Central memory CD4-positive, alpha-beta T cell (primary cell): ENCODE measurements around the gene AKR1D1.
"Not testable (repeated sequence)": the region's sequence is repeated elsewhere in the genome, so short reads cannot be mapped to it uniquely, and the experiment has no call there.

Experiments used
- DNase-seq: peaks from one replicate; pipeline ENCODE4 v3.0.0; 2022
- total RNA-seq, 3 experiments: gene quantifications; one replicate each; lab custom pipeline; 2026; lab: John Stamatoyannopoulos, UW

AKR1D1 gene
- total RNA-seq: 0 to 0.07 (median 0) reads per million in 3 experiments

DNA sequence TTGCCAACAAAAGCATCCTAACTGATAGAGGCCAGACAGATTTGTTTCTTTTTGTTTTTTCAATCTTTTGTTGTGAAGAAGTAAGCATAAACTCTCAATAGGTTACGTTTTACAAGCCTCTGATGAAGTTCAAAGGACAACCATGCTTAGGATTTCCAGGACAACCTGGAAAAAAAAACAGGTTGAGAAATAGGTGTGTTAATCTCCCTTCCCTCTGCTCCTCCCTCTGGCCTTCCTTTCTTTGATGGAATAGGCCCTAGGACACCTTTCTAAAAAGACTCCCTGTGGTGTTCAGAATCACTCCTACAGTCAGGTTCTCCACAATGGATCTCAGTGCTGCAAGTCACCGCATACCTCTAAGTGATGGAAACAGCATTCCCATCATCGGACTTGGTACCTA lies at the start of gene AKR1D1:
Gene AKR1D1 (plus strand): TSS at position 264 of the 400 bp plus-strand sequence. CDS start 60 bp downstream, at position 324.
- no peak for DNase-seq

DNA sequence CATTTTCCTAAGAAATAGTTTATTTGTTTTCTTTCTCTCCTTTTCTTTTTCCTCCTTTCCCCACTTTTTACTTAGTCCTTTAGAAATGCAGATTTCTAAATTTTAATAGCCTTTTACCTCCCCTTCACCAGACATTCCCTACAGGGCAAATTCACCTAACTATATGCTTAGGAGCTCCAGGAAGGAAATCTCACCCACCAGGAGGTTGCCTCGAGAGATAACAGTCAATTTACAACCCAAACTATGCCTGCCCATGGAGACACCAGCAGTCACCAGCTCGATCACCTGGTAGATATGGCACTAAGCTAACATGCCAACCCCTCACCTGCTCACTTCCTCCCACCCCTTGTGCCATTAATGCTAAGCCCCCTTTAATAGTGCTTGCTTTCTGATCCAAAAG lies 49.2 kb upstream of the AKR1D1 start:
- no peak for DNase-seq

DNA sequence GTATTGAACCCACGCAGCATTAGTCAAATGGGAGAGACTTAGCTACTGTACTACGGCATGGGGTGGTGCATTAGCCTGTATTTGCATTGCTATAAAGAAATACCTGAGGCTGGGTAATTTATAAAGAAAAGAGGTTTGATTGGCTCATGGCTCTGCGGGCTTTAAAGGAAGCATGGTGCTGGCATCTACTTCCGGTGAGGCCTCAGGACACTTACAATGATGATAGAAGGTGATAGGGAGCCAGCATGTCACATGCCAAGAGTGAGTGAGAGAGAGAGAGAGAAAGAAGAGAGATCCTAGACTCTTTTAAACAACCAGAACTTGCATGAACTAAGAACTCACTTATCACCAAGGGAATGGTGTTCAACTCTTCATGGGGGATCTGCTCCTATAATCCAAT lies 47.1 kb upstream of the AKR1D1 start:
- DNase-seq: no peak

GRCh38 chr7:138029941-138030340 lies 46.3 kb upstream of the AKR1D1 start:
- no peak for DNase-seq

GRCh38 chr7:138030679-138031351 lies 45.4 kb upstream of the AKR1D1 start:
- no peak for DNase-seq

- no peak for DNase-seq
Measured at GRCh38 chr7:138032186-138032585, 44.1 kb upstream of the AKR1D1 start.

DNA sequence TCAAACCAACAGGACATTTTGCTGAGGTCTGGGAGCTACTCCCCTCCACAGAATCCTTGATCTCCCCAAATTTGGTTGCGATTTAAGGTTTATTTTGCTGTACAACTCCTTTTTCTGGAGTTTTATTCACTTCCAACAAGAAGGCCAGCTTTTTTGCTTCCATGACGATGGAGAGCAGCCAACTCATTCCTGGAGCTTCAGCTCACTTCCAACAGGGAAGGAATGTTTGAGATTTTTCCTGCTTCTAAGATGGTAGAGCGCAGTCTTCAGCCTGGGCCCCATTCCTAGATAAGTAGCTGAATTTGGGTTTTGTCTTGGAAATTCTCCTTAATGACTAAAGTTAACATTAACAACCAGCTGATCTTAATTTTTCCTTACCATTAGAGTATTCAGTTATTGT lies 43.5 kb upstream of the AKR1D1 start:
- no peak for DNase-seq

GRCh38 chr7:138033241-138033640 lies 43.0 kb upstream of the AKR1D1 start:
- DNase-seq: no peak

GRCh38 chr7:138036135-138036534 lies 40.1 kb upstream of the AKR1D1 start:
- DNase-seq: no peak

- not testable (repeated sequence) for DNase-seq
Measured at GRCh38 chr7:138040063-138040462, 36.2 kb upstream of the AKR1D1 start.

DNA sequence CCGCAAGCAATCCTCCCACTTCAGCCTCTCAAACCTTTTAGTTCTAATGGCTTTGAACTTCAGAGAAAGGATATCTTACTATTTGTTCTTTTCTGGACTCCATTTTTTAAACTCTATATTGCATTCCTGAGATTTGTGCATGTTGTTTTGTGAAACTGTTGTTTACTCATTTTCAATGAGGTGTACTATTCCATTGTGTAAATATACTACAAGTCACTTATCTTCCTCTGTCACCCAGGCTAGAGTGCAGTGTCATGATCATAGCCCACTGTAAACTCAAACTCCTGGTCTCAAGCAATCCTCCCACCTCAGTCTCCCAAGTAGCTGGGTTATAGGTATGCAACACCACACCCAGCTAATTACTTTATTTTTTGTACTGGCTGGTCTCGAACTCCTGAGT lies 31.4 kb upstream of the AKR1D1 start:
- no peak for DNase-seq

DNA sequence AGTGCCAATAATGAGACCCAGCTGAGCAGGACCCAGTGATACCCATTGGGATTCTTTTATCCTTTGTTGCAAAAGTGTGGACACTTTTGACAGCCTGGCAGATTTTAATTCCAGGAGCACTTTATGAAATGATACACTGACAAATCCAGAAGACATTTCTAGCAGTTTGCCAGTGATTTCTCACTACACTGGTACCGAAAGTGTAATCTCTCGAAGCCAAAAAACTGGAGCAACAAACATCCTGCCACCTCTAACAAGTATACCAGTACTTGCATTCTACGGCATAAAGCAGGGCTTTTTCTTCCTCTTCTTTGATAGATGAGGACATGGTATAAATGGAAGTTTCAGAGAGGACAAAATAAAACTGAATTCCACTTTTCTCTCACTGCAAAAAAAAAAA lies 28.4 kb upstream of the AKR1D1 start:
- DNase-seq: no peak

GRCh38 chr7:138049505-138050116 lies 26.6 kb upstream of the AKR1D1 start:
- no peak for DNase-seq

GRCh38 chr7:138051712-138052247 lies 24.5 kb upstream of the AKR1D1 start:
- not testable (repeated sequence) for DNase-seq

DNA sequence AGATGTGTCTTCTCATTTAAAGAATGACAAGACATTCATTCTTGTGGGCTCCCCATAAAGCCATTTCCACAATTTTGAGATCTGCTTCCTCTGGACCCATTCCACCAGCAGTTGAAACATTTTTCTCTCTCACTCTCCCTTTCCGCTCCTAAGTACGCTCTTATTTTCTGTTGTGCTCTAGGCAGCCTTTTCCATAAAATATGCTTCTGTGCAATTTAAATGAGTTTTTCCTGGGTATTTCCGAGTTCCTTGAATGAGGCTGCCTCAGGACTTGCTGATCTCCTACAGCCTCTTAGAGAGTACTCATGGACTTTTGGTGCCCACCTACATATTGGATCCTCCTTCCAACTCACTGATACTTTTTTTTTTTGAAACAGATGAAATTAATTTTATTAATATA lies 23.6 kb upstream of the AKR1D1 start:
- DNase-seq: no peak

DNA sequence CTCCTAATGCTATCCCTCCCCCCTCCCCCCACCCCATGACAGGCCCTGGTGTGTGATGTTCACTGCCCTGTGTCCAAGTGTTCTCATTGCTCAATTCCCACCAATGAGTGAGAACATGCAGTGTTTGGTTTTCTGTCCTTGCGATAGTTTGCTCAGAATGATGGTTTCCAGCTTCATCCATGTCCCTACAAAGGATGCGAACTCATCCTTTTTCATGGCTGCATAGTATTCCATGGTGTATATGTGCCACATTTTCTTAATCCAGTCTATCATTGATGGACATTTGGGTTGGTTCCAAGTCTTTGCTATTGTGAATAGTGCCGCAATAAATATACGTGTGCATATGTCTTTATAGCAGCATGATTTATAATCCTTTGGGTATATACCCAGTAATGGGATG lies 20.6 kb upstream of the AKR1D1 start:
- not testable (repeated sequence) for DNase-seq

GRCh38 chr7:138063400-138063799 lies 12.9 kb upstream of the AKR1D1 start:
- no peak for DNase-seq

- DNase-seq: no peak
Measured at GRCh38 chr7:138064856-138065357, 11.4 kb upstream of the AKR1D1 start.

- no peak for DNase-seq
Measured at GRCh38 chr7:138065827-138066226, 10.4 kb upstream of the AKR1D1 start.

DNA sequence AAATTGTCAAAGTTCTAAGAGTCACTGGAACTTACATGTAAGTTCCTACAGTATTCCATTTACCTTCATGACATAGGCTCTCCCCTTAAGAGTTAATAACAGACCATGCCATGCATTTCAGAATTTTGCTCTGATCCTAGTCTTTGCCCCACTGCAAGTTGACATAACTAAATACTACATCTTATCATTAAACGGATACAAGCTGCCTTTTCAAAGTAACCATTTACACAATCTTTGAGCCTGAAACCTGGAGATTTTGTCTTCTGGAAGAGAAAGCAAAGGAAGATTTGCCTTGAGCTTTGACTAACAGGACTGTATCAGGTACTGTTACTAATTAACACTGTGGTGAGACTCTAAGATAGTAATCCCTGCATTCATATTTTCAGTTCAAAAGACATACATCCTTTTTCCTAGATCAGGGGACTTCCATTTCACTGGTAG lies 9.3 kb upstream of the AKR1D1 start:
- no peak for DNase-seq

DNA sequence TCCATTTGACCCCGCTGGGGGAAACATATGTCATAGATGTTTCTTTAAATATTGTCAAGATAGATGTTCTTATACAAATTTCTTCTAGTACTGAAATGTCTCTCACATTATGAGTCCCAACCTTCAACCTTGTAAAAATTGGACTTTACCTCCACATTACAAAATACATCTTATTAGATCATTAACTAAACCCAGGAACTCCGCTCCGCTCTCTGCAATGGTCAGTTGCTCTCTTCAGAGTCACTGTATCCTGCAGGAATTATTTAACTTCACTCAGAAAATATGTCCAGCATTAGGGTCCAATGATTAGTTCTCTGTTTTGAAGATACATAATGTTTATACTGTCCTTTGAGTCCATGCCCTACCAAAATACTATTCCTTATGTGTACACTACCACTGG lies 8.5 kb upstream of the AKR1D1 start:
- no peak for DNase-seq

- no peak for DNase-seq
Measured at GRCh38 chr7:138070908-138071307, 5.4 kb upstream of the AKR1D1 start.

DNA sequence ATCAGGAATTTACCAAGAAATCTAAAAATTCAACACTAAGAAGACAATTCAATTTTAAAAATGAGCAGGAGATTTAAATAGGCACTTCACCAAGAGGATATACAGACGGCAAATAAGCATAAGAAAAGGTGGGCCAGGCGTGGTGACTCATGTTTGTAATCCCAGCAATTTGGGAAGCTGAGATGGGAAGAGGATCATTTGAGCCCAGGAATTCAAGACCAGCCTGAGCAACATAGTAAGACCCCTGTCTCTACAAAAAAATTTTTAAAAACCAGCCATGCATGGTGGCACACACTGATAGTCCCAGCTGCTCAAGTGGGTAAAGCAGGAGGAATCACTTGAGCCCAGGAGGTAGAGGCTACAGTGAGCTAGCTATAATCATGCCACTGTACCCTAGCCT lies 3.5 kb upstream of the AKR1D1 start:
- DNase-seq: no peak

DNA sequence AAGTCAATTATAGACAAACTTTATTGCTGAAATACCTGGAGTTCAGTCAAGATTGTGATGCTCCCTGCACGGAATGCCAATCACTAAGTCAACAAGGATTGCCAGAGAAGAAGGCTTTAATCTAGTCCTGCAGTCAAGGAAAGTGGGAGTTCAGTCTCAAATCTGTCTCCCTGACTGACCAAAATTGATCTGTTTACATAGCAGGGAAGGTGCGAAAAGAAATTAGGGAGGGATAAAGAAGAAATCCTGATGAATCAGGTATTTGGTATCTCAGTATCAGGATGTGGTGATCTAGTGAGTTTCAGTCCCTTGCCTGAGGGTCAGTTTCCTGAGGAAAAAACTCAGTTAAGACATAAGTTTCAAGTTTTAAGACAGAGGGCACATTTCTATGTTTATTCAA lies 2.1 kb upstream of the AKR1D1 start:
- DNase-seq: no peak
